ENCODE measurements around the gene FBXO36. TPM values are rescaled to one million over a fixed set of nuclear protein-coding genes. Genes with fewer than 3 reads are reported as not detected.

The FBXO36 gene
- polyA plus RNA-seq, 1 donor (not counting 4 experiments of a cell fraction or from before 2014, with no cell fraction given) = 1.7 TPM

DNA sequence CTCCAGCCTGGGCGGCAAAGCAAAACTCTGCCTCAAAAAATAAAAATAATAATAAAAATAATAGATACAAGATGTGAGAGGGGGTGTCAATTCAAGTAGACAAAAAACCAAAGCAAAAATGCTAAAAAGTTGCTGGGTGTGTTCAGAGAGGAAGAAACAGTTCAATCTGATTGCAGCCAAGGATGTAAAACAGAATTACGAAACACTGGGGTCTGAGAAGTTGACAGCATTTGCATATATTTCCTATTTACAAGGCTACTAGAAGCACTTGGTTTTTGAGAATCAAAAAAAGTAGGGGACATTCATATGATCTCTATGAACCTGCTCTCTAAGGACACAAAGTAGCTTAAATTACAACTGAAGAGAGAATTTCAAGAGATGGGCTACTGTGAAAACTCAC lies 8.1 kb upstream of the FBXO36 start:
- dilution Hi-C loops (cut with MboI; ENCODE audit: extremely low pct_ligation_motif_present, low sequenced_read_pairs) = no loop called here
- Histone ChIP-seq H3K4me1 (ENCODE audit: control insufficient read depth, extremely low read depth, insufficient read depth, low read length) (peaks cover under 1% of the 10 kb centered on the region), H3K9me3 (ENCODE audit: control insufficient read depth, low read depth, low read length) (no peaks in the 10 kb centered on the region), H3K4me3 (ENCODE audit: control insufficient read depth in 2 of 3, extremely low read depth in 1 of 3, insufficient read depth in 2 of 3, low read depth in 1 of 3, low read length in 3 of 3) (no peak overlapping the region), H3K4me2 (ENCODE audit: control insufficient read depth, extremely low read depth, insufficient read depth, low read depth, low read length) (no peak overlapping the region), H3K27me3 (ENCODE audit: control insufficient read depth, extremely low read depth, insufficient read depth, low read length) (no peaks in the 10 kb centered on the region), H3K9me1 (ENCODE audit: control insufficient read depth, extremely low read depth, insufficient read depth, low read length) (no peaks in the 10 kb centered on the region), H4K20me1 (ENCODE audit: control insufficient read depth, extremely low read depth, insufficient read depth, low read length) (peaks cover 10% of the 10 kb centered on the region), H2AFZ (ENCODE audit: control insufficient read depth, low read length) (no peak overlapping the region), H3K79me2 (ENCODE audit: control insufficient read depth, insufficient read depth, low read length) (peaks cover 96% of the 10 kb centered on the region), H3K36me3 (ENCODE audit: control insufficient read depth in 2 of 2, extremely low read depth in 1 of 2, insufficient read depth in 2 of 2, low read length in 2 of 2) (peaks cover 0 to 7% of the 10 kb centered on the region in 2 experiments), H3K9ac (ENCODE audit: control insufficient read depth, extremely low read depth, insufficient read depth, low read length) (no peak overlapping the region), H3K27ac (ENCODE audit: control insufficient read depth, insufficient read depth, low read length) (no peak overlapping the region)
- FAIRE-seq (no peak), DNase-seq (ENCODE audit: low read depth, low spot score) (no peak)
- TF ChIP-seq EZH2 (IDR thresholded peaks at IDR 0.05; ENCODE audit: low read length) = no peak
- TF ChIP-seq, protein P1, sequence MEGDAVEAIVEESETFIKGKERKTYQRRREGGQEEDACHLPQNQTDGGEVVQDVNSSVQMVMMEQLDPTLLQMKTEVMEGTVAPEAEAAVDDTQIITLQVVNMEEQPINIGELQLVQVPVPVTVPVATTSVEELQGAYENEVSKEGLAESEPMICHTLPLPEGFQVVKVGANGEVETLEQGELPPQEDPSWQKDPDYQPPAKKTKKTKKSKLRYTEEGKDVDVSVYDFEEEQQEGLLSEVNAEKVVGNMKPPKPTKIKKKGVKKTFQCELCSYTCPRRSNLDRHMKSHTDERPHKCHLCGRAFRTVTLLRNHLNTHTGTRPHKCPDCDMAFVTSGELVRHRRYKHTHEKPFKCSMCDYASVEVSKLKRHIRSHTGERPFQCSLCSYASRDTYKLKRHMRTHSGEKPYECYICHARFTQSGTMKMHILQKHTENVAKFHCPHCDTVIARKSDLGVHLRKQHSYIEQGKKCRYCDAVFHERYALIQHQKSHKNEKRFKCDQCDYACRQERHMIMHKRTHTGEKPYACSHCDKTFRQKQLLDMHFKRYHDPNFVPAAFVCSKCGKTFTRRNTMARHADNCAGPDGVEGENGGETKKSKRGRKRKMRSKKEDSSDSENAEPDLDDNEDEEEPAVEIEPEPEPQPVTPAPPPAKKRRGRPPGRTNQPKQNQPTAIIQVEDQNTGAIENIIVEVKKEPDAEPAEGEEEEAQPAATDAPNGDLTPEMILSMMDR (optimal IDR thresholded peaks at IDR 0.05 in 1 of 3, IDR thresholded peaks at IDR 0.05 in 1 of 3, conservative IDR thresholded peaks at IDR 0.05 in 1 of 3; ENCODE audit: extremely low read depth in 1 of 3, insufficient read depth in 2 of 3, low read length in 3 of 3) = no peak

DNA sequence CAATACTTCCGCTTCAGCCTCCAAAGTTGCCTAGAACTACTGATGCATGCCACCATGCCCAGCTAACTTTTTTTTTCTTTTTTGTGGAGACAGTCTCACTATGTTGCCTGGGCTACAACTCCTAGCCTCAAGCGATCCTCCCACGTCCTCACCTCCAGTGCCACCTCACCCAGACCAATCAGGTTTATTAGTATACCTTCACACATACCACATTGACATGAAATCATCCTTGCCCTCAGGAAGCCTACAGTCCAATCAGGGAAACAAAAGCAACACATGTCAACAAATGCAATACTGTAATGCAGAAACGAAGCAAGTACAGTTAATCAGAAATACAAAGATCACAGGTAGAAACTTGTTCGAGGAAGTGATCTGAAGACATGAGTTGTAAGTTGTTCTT lies 4.5 kb upstream of the FBXO36 start:
- H3K27me3 ChIP-seq (ENCODE audit: control insufficient read depth, extremely low read depth, insufficient read depth, low read length) = no peaks in the 10 kb centered on the region
- no peaks in the 10 kb centered on the region for H3K9me1 ChIP-seq (ENCODE audit: control insufficient read depth, extremely low read depth, insufficient read depth, low read length)
- dilution Hi-C loops (cut with MboI; ENCODE audit: extremely low pct_ligation_motif_present, low sequenced_read_pairs) = no loop called here
- no peak overlapping the region for H2AFZ ChIP-seq (ENCODE audit: control insufficient read depth, low read length)
- H3K36me3 ChIP-seq (ENCODE audit: control insufficient read depth in 2 of 2, extremely low read depth in 1 of 2, insufficient read depth in 2 of 2, low read length in 2 of 2) = peaks cover 0 to 7% of the 10 kb centered on the region in 2 experiments
- H3K27ac ChIP-seq (ENCODE audit: control insufficient read depth, insufficient read depth, low read length) = no peak overlapping the region
- no peak for DNase-seq (ENCODE audit: low read depth, low spot score)
- H3K9ac ChIP-seq (ENCODE audit: control insufficient read depth, extremely low read depth, insufficient read depth, low read length) = no peak overlapping the region
- peaks cover 85% of the 10 kb centered on the region for H3K79me2 ChIP-seq (ENCODE audit: control insufficient read depth, insufficient read depth, low read length)
- FAIRE-seq = no peak
- no peak overlapping the region for H3K4me3 ChIP-seq (ENCODE audit: control insufficient read depth in 2 of 3, extremely low read depth in 1 of 3, insufficient read depth in 2 of 3, low read depth in 1 of 3, low read length in 3 of 3)
- H4K20me1 ChIP-seq (ENCODE audit: control insufficient read depth, extremely low read depth, insufficient read depth, low read length) = peaks cover 9% of the 10 kb centered on the region
- no peak for TF ChIP-seq EZH2 (IDR thresholded peaks at IDR 0.05; ENCODE audit: low read length)
- TF ChIP-seq, protein P1 (optimal IDR thresholded peaks at IDR 0.05 in 1 of 3, IDR thresholded peaks at IDR 0.05 in 1 of 3, conservative IDR thresholded peaks at IDR 0.05 in 1 of 3; ENCODE audit: extremely low read depth in 1 of 3, insufficient read depth in 2 of 3, low read length in 3 of 3) = no peak
- no peaks in the 10 kb centered on the region for H3K9me3 ChIP-seq (ENCODE audit: control insufficient read depth, low read depth, low read length)
- peaks cover 8% of the 10 kb centered on the region for H3K4me1 ChIP-seq (ENCODE audit: control insufficient read depth, extremely low read depth, insufficient read depth, low read length)
- no peak overlapping the region for H3K4me2 ChIP-seq (ENCODE audit: control insufficient read depth, extremely low read depth, insufficient read depth, low read depth, low read length)

Data from keratinocyte (primary cell).